ENCODE measurements around the gene TSPAN15. TPM values are rescaled to one million over a fixed set of nuclear protein-coding genes. Genes with fewer than 3 reads are reported as not detected.

The TSPAN15 gene
- total RNA-seq, 1 experiment from 2014 or later = 6.3 TPM

GRCh38 chr10:69537449-69537848 is 86.2 kb downstream of the TSPAN15 start:
- DNase-seq (ENCODE audit: low read depth in 1 of 2, low spot score in 2 of 2) = no peak
- H3K27me3 ChIP-seq (replicated peaks) = peaks cover 7% of the 10 kb centered on the region; the same call in 1 of the 2 replicates
- H3K27ac ChIP-seq = no peak overlapping the region

GRCh38 chr10:69538461-69538860 is 87.2 kb downstream of the TSPAN15 start:
- H3K36me3 ChIP-seq = no peaks in the 10 kb centered on the region
- H3K27me3 ChIP-seq (replicated peaks) = peaks cover 5% of the 10 kb centered on the region; the same call in 1 of the 2 replicates
- no peak overlapping the region for H3K4me3 ChIP-seq
- no peak overlapping the region for H3K27ac ChIP-seq
- no peaks in the 10 kb centered on the region for H3K4me1 ChIP-seq (replicated peaks)
- no peak for DNase-seq (ENCODE audit: low read depth in 1 of 2, low spot score in 2 of 2)
- no peaks in the 10 kb centered on the region for H3K9me3 ChIP-seq (replicated peaks)

More at GRCh38 chr10:69537449-69537848, 86.2 kb downstream of the TSPAN15 start:
- H3K4me1 ChIP-seq (replicated peaks) = no peaks in the 10 kb centered on the region
- no peak overlapping the region for H3K4me3 ChIP-seq
- H3K9me3 ChIP-seq (replicated peaks) = no peaks in the 10 kb centered on the region
- no peaks in the 10 kb centered on the region for H3K36me3 ChIP-seq

- Histone ChIP-seq H3K27me3 (replicated peaks) (no peaks in the 10 kb centered on the region), H3K36me3 (no peaks in the 10 kb centered on the region), H3K4me3 (no peak overlapping the region), H3K27ac (no peak overlapping the region), H3K4me1 (replicated peaks) (no peaks in the 10 kb centered on the region), H3K9me3 (replicated peaks) (no peaks in the 10 kb centered on the region; the same call in 1 of the 2 replicates)
- DNase-seq (ENCODE audit: low read depth in 1 of 2, low spot score in 2 of 2) = no peak
Observed at GRCh38 chr10:69541463-69541862, 90.2 kb downstream of the TSPAN15 start.

GRCh38 chr10:69549959-69550358 is 98.7 kb downstream of the TSPAN15 start:
- H3K36me3 ChIP-seq = no peaks in the 10 kb centered on the region; the same call in 1 of the 2 replicates
- peaks cover 13% of the 10 kb centered on the region for H3K9me3 ChIP-seq (replicated peaks)
- no peaks in the 10 kb centered on the region for H3K27me3 ChIP-seq (replicated peaks)
- no peak overlapping the region for H3K4me3 ChIP-seq
- no peak for DNase-seq (ENCODE audit: low read depth in 1 of 2, low spot score in 2 of 2)
- H3K27ac ChIP-seq = no peak overlapping the region
- H3K4me1 ChIP-seq (replicated peaks) = no peaks in the 10 kb centered on the region

- Histone ChIP-seq H3K27ac (no peak overlapping the region), H3K9me3 (replicated peaks) (peaks cover 13% of the 10 kb centered on the region), H3K4me3 (no peak overlapping the region), H3K4me1 (replicated peaks) (no peaks in the 10 kb centered on the region), H3K27me3 (replicated peaks) (no peaks in the 10 kb centered on the region; the same call in 1 of the 2 replicates), H3K36me3 (no peaks in the 10 kb centered on the region; the same call in 1 of the 2 replicates)
- DNase-seq (ENCODE audit: low read depth in 1 of 2, low spot score in 2 of 2) = no peak
Observed at GRCh38 chr10:69552268-69552667, 101.0 kb downstream of the TSPAN15 start.

GRCh38 chr10:69553328-69553727 is 102.1 kb downstream of the TSPAN15 start:
- Histone ChIP-seq H3K4me3 (no peak overlapping the region), H3K4me1 (replicated peaks) (no peaks in the 10 kb centered on the region), H3K27me3 (replicated peaks) (no peaks in the 10 kb centered on the region; the same call in 1 of the 2 replicates), H3K27ac (no peak overlapping the region), H3K36me3 (no peaks in the 10 kb centered on the region; the same call in 1 of the 2 replicates), H3K9me3 (replicated peaks) (peaks cover 6% of the 10 kb centered on the region)
- DNase-seq (ENCODE audit: low read depth in 1 of 2, low spot score in 2 of 2) = no peak

- H3K4me1 ChIP-seq (replicated peaks) = no peaks in the 10 kb centered on the region
- H3K4me3 ChIP-seq = no peak overlapping the region
- H3K9me3 ChIP-seq (replicated peaks) = peaks cover 6% of the 10 kb centered on the region
- no peaks in the 10 kb centered on the region; the same call in 1 of the 2 replicates for H3K27me3 ChIP-seq (replicated peaks)
- no peak overlapping the region for H3K27ac ChIP-seq
- DNase-seq (ENCODE audit: low read depth in 1 of 2, low spot score in 2 of 2) = no peak
- H3K36me3 ChIP-seq = no peaks in the 10 kb centered on the region
Observed at GRCh38 chr10:69554611-69555010, 103.3 kb downstream of the TSPAN15 start.

Other genes starting within 250 kb of the TSPAN15 start
- gene HKDC1, start 231.1 kb upstream of the TSPAN15 start, total RNA-seq (2014; rRNA removed; shearing (Covaris generic)) = 0.06 and 0.50 TPM in 2 replicates
- gene HK1, start 173.0 kb upstream of the TSPAN15 start, total RNA-seq (2014; rRNA removed; shearing (Covaris generic)) = 50.0 and 53.1 TPM in 2 replicates
- gene TACR2, start 34.5 kb upstream of the TSPAN15 start, total RNA-seq (2014; rRNA removed; shearing (Covaris generic)) = not detected in 2 replicates
- gene NEUROG3, start 122.0 kb downstream of the TSPAN15 start, total RNA-seq (2014; rRNA removed; shearing (Covaris generic)) = not detected in 2 replicates
- 0.16 TPM in 1 of 2 replicates, not detected in the other for gene FAM241B, start 178.8 kb downstream of the TSPAN15 start, total RNA-seq (2014; rRNA removed; shearing (Covaris generic))

Measured in SJSA1 (cell line).